GM12891 (cell line): ENCODE results near the gene POMT1.
"Not testable (repeated sequence)": the region's sequence is repeated elsewhere in the genome, so short reads cannot be mapped to it uniquely, and the experiment has no call there.

Experiments used
- DNase-seq: peaks from one replicate; pipeline ENCODE4 v3.0.0; 2011; ENCODE audit warnings: low spot score; ENCODE audit not compliant: insufficient read length
- FAIRE-seq: peaks from 2 replicates; lab custom pipeline; 2011; peaks lifted over from hg19 to GRCh38; lab: Jason Lieb, UNC
- PAX5 ChIP-seq: IDR thresholded peaks from 2 replicates; pipeline ENCODE4 v1.6.1; 2011; ENCODE audit warnings: low read length, moderate library complexity, mild to moderate bottlenecking; ENCODE audit not compliant: insufficient read depth, severe bottlenecking
- POLR2A ChIP-seq: IDR thresholded peaks from 2 replicates; pipeline ENCODE4 v1.6.1; 2011; ENCODE audit warnings: low read depth, low read length, control low read depth
- POLR2AphosphoS5 ChIP-seq: IDR thresholded peaks from 2 replicates; pipeline ENCODE4 v1.6.1; 2011; ENCODE audit warnings: low read depth, low read length, control low read depth
- POU2F2 ChIP-seq: IDR thresholded peaks from 2 replicates; pipeline ENCODE4 v1.6.1; 2011; ENCODE audit warnings: low read depth, mild to moderate bottlenecking, control low read depth, low read length, moderate library complexity
- SPI1 ChIP-seq: IDR thresholded peaks from 2 replicates; pipeline ENCODE4 v1.6.1; 2011; ENCODE audit warnings: low read depth, low read length, control low read depth
- TAF1 ChIP-seq: IDR thresholded peaks from 2 replicates; pipeline ENCODE4 v1.6.1; 2011; ENCODE audit warnings: low read depth, low read length, control low read depth

POMT1 gene

GRCh38 chr9:131545786-131546335 lies 43.1 kb downstream of the POMT1 start:
- FAIRE-seq (no peak), DNase-seq (no peak)
- TF ChIP-seq POU2F2 (no peak), POLR2A (no peak), SPI1 (no peak), POLR2AphosphoS5 (no peak), PAX5 (no peak), TAF1 (no peak)

GRCh38 chr9:131546336-131547084 lies 43.8 kb downstream of the POMT1 start:
- FAIRE-seq (no peak), DNase-seq (no peak)
- TF ChIP-seq POLR2A (no peak), SPI1 (no peak)

GRCh38 chr9:131549186-131549585 lies 46.5 kb downstream of the POMT1 start:
- FAIRE-seq, result not testable (repeated sequence)

GRCh38 chr9:131550465-131550864 lies 47.7 kb downstream of the POMT1 start:
- FAIRE-seq, DNase-seq: not testable (repeated sequence)

More at GRCh38 chr9:131549186-131549585, 46.5 kb downstream of the POMT1 start:
- DNase-seq, result not testable (repeated sequence)

GRCh38 chr9:131552030-131552429 lies 49.3 kb downstream of the POMT1 start:
- no peak for DNase-seq
- FAIRE-seq, result no peak
- no peak for TF ChIP-seq POLR2A
- no peak for TF ChIP-seq SPI1
- no peak for TF ChIP-seq POU2F2
- TF ChIP-seq TAF1, result no peak

DNA sequence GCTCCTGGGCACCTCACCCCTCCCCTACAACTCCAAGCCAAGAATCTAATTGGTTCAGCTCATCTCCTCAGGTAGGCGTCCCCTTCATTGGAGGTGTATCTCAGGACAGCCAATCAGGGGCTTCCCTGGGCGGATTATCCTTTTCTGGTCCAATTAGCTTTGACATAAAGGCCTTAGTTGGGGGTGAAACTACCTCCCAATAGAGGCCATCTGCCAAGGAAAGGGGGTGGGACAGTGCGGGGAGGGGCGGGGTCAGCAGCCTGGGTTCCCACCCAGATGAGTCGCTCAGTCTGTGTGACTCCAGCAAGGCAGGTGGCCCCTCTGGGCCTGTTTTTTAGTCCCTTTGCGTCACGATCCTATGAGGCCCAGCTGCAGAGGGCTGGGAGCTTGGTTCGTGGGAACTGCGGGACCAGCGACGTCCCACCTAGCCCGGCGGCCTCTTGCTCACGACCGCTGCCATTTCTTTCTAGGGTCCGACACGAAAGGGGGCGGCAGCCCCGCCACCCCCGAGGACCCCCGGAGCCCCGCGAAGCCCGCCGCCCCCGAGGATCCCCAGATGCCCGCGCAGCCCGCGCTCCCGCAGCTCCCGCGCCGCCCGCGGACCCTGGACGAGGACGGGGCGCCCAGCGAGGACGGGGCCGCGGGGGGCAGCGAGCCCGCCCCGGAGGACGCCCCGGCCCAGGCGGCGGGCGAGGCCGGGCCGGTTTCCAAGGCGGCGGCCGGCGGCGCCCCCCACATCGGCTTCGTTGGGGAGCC lies 51.5 kb downstream of the POMT1 start:
- FAIRE-seq, result no peak
- TF ChIP-seq SPI1 (no peak), TAF1 (no peak), PAX5 (no peak), POU2F2 (no peak), POLR2A (no peak), POLR2AphosphoS5 (no peak)

DNA sequence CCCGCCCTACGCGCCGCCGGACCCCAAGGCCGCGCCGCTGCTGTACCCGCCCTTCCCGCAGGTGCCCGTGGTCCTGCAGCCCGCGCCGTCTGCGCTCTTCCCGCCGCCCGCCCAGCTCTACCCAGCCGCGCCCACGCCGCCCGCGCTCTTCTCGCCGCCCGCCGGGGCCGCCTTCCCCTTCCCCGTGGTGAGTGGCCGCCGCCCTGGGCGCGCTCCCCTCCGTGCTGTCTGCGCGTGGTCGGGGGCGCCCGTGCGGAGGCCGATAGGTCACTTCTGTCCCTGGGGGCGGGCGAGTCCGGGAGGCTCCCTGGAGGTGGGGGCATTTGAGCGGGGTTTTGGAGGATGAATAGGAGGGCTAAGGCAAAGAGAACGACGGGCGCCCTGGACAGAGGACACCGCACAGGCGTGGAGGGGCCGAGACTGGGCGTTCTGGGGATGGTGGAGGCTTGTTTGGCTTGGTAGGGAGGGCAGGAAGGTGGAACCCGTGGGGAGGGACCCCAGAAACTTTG lies 52.2 kb downstream of the POMT1 start:
- no peak for FAIRE-seq
- DNase-seq, result no peak

More for the DNA sequence above, 51.5 kb downstream of the POMT1 start:
- no peak for DNase-seq

GRCh38 chr9:131555841-131556673 lies 53.3 kb downstream of the POMT1 start:
- TF ChIP-seq TAF1 (no peak), SPI1 (no peak), POU2F2 (no peak), POLR2A (no peak), PAX5 (no peak), POLR2AphosphoS5 (no peak)
- FAIRE-seq, result no peak

More for the DNA sequence above, 52.2 kb downstream of the POMT1 start:
- no peak for TF ChIP-seq POU2F2
- TF ChIP-seq POLR2A, result no peak
- TF ChIP-seq TAF1, result no peak
- no peak for TF ChIP-seq PAX5
- TF ChIP-seq SPI1, result no peak
- no peak for TF ChIP-seq POLR2AphosphoS5

DNA sequence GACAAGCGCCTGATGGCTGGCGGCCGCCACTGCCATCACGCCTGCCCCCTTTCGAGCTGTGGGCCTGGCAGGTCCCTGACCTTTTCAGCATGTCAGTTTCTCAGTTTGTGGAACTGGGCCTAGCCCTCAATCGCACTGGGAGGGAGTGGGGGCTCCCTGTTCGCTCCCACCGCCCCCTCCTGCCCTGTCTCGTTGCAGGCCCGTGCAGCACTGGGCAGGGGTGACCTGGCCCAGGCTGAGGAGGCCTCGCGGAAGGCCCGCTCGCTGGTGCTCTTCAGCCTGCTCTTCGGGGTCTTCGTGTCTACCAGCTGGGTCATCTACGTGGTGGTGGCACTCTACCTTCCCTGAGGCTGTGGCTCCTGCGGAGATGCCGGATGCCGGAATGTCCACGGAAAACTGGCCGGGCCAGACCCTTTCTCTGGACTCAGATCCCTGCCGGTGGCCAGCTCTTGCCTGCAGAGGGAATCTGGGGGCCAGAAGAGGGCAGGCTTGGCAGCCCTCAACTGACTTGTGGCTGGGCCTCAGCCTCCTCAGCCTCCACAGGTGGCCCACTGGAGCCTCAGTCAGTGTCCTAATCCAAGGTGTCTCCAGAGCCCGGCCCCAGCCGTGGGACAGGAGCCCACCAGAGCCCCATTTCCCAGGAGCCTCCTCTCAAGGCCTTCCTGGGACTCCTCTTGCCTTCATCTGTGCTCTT lies 55.3 kb downstream of the POMT1 start:
- no peak for TF ChIP-seq TAF1
- TF ChIP-seq SPI1, result no peak
- TF ChIP-seq POLR2AphosphoS5, result no peak
- no peak for TF ChIP-seq PAX5
- no peak for TF ChIP-seq POLR2A
- TF ChIP-seq POU2F2, result no peak
- FAIRE-seq (no peak), DNase-seq (no peak)

More at GRCh38 chr9:131555841-131556673, 53.3 kb downstream of the POMT1 start:
- no peak for DNase-seq
